Parathyroid adenoma (tissue), 2 donors: ENCODE measurements around the gene DPYSL5.

Source experiments
- H2AFZ ChIP-seq: fragments of 300-600 bp; sonication (generic); one replicate; pipeline ENCODE4 v1.7.0; 2017; ENCODE audit warnings: antibody characterized with exemption, mild to moderate bottlenecking
- H3K27ac ChIP-seq: fragments of 300-600 bp; sonication (generic); one replicate; pipeline ENCODE4 v1.7.0; 2017
- H3K27me3 ChIP-seq: fragments of 300-600 bp; sonication (generic); one replicate; pipeline ENCODE4 v1.7.0; 2017; ENCODE audit warnings: low read length; ENCODE audit not compliant: control insufficient read depth, insufficient read depth
- H3K36me3 ChIP-seq: fragments of 300-600 bp; sonication (generic); one replicate; pipeline ENCODE4 v1.7.0; 2017; ENCODE audit warnings: low read length; ENCODE audit not compliant: control insufficient read depth, insufficient read depth
- H3K4me1 ChIP-seq: fragments of 300-600 bp; sonication (generic); one replicate; pipeline ENCODE4 v1.7.0; 2017; ENCODE audit warnings: control low read depth
- H3K4me2 ChIP-seq: fragments of 300-600 bp; sonication (generic); one replicate; pipeline ENCODE4 v1.7.0; 2017; ENCODE audit warnings: low read length
- H3K4me3 ChIP-seq: fragments of 300-600 bp; sonication (generic); one replicate; pipeline ENCODE4 v1.7.0; 2017; ENCODE audit warnings: low read depth, low read length
- H3K79me2 ChIP-seq: fragments of 300-600 bp; sonication (generic); one replicate; pipeline ENCODE4 v1.7.0; 2017; ENCODE audit warnings: control low read depth
- H3K9ac ChIP-seq: fragments of 300-600 bp; sonication (generic); one replicate; pipeline ENCODE4 v1.7.0; 2017; ENCODE audit warnings: mild to moderate bottlenecking
- H3K9me3 ChIP-seq: fragments of 300-600 bp; sonication (generic); one replicate; pipeline ENCODE4 v1.7.0; 2017; ENCODE audit warnings: low read length; ENCODE audit not compliant: control insufficient read depth
- TF ChIP-seq, protein P1 (sequence below): fragments of 300-600 bp; sonication (generic); IDR thresholded peaks from one replicate; pipeline ENCODE4 v1.7.0; 2017; ENCODE audit warnings: antibody characterized with exemption, mild to moderate bottlenecking
- donor health status: primary hyperparathyroidism.

The DPYSL5 gene

GRCh38 chr2:26994983-26995382, 147.1 kb downstream of the DPYSL5 start:
- Histone ChIP-seq H3K4me1 (peaks cover 15% of the 10 kb centered on the region), H3K4me2 (no peak overlapping the region), H3K9me3 (no peaks in the 10 kb centered on the region), H2AFZ (no peak overlapping the region), H3K9ac (no peak overlapping the region), H3K27ac (no peak overlapping the region), H3K36me3 (no peaks in the 10 kb centered on the region), H3K27me3 (no peaks in the 10 kb centered on the region), H3K4me3 (no peak overlapping the region), H3K79me2 (peaks cover 36% of the 10 kb centered on the region)
- TF ChIP-seq, protein P1, sequence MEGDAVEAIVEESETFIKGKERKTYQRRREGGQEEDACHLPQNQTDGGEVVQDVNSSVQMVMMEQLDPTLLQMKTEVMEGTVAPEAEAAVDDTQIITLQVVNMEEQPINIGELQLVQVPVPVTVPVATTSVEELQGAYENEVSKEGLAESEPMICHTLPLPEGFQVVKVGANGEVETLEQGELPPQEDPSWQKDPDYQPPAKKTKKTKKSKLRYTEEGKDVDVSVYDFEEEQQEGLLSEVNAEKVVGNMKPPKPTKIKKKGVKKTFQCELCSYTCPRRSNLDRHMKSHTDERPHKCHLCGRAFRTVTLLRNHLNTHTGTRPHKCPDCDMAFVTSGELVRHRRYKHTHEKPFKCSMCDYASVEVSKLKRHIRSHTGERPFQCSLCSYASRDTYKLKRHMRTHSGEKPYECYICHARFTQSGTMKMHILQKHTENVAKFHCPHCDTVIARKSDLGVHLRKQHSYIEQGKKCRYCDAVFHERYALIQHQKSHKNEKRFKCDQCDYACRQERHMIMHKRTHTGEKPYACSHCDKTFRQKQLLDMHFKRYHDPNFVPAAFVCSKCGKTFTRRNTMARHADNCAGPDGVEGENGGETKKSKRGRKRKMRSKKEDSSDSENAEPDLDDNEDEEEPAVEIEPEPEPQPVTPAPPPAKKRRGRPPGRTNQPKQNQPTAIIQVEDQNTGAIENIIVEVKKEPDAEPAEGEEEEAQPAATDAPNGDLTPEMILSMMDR, result no peak

DNA sequence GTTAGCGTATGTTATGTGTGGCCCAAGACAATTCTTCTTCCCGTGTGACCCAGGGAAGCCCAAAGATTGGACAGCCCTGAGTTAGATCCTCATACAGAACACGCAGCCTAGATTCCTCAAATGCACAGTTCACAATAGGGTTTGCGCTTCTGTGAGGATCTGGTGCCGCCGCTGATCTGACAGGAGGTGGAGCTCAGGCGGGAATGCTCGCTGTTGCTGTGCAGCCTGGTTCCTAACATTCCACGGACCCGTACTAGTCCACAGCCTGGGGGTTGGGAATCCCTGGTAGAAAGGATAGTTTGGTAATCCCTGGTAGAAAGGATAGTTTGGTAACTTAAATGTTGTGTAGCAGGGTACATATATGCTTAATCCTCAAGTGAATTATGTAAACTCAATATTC, 149.5 kb downstream of the DPYSL5 start:
- no peaks in the 10 kb centered on the region for H3K9me3 ChIP-seq
- no peak overlapping the region for H2AFZ ChIP-seq
- no peaks in the 10 kb centered on the region for H3K36me3 ChIP-seq
- peaks cover 31% of the 10 kb centered on the region for H3K79me2 ChIP-seq
- TF ChIP-seq, protein P1, result no peak
- H3K27me3 ChIP-seq, result no peaks in the 10 kb centered on the region
- H3K27ac ChIP-seq, result no peak overlapping the region
- H3K4me1 ChIP-seq, result peaks cover 21% of the 10 kb centered on the region
- H3K4me3 ChIP-seq, result no peak overlapping the region
- no peak overlapping the region for H3K4me2 ChIP-seq
- H3K9ac ChIP-seq, result no peak overlapping the region

- Histone ChIP-seq H2AFZ (no peak overlapping the region), H3K27me3 (no peaks in the 10 kb centered on the region), H3K79me2 (peaks cover 35% of the 10 kb centered on the region), H3K27ac (no peak overlapping the region), H3K4me3 (no peak overlapping the region), H3K4me1 (peaks cover 17% of the 10 kb centered on the region), H3K4me2 (no peak overlapping the region), H3K9me3 (no peaks in the 10 kb centered on the region), H3K36me3 (no peaks in the 10 kb centered on the region), H3K9ac (no peak overlapping the region)
- TF ChIP-seq, protein P1, result no peak
Measured at GRCh38 chr2:26998323-26998722, 150.4 kb downstream of the DPYSL5 start.
